Right forelimb (tissue), 1 donor: ENCODE measurements around the gene C11orf58.
A peak's percentile ranks its signal among the peaks of the same experiment; 100 is the strongest.

Experiments
- DNase-seq: peaks from one replicate; pipeline ENCODE4 v3.0.0-alpha.2; 2018

C11orf58 gene

GRCh38 chr11:16805938-16806337 is 67.5 kb downstream of the C11orf58 start:
- DNase-seq: no peak

- DNase-seq: peak; percentile 60
Measured at GRCh38 chr11:16806791-16807190, 68.3 kb downstream of the C11orf58 start.

GRCh38 chr11:16807306-16807705 is 68.9 kb downstream of the C11orf58 start:
- no peak for DNase-seq
